Smooth muscle cell (in vitro differentiated cells): ENCODE data around the gene DUSP2. TPM values are rescaled to one million over a fixed set of nuclear protein-coding genes. Genes with fewer than 3 reads are reported as not detected.

Experiments used
- DNase-seq: peaks from one replicate; lab custom pipeline; 2025; ENCODE audit not compliant: unreplicated experiment; lab: John Stamatoyannopoulos, UW
- H2AFZ ChIP-seq: fragments of 200-600 bp; sonication (generic); 2 replicates; pipeline ENCODE4 v1.6.0; 2016; ENCODE audit warnings: antibody characterized with exemption, low read depth, mild to moderate bottlenecking
- H3F3A ChIP-seq: fragments of 200-600 bp; sonication (generic); 2 replicates; pipeline ENCODE4 v1.6.0; 2017; ENCODE audit warnings: antibody characterized with exemption, low read depth
- H3K27ac ChIP-seq: fragments of 200-600 bp; sonication (generic); 2 replicates; pipeline ENCODE4 v1.5.1; 2016; ENCODE audit warnings: low read depth, mild to moderate bottlenecking
- H3K27me3 ChIP-seq: fragments of 200-600 bp; sonication (generic); 2 replicates; pipeline ENCODE4 v1.6.1; 2016; ENCODE audit warnings: low read depth, mild to moderate bottlenecking
- H3K36me3 ChIP-seq: fragments of 200-600 bp; sonication (generic); 2 replicates; pipeline ENCODE4 v1.5.1; 2016; ENCODE audit warnings: low read depth
- H3K4me1 ChIP-seq: fragments of 200-600 bp; sonication (generic); 2 replicates; pipeline ENCODE4 v1.5.1; 2016; ENCODE audit warnings: low read depth
- H3K4me2 ChIP-seq: fragments of 200-600 bp; sonication (generic); 2 replicates; pipeline ENCODE4 v1.6.0; 2016; ENCODE audit warnings: mild to moderate bottlenecking
- H3K4me3 ChIP-seq: fragments of 200-600 bp; sonication (generic); 2 replicates; pipeline ENCODE4 v1.5.1; 2016; ENCODE audit warnings: mild to moderate bottlenecking
- H3K79me2 ChIP-seq: fragments of 200-600 bp; sonication (generic); 2 replicates; pipeline ENCODE4 v1.6.0; 2016; ENCODE audit warnings: low read depth, mild to moderate bottlenecking
- H3K9ac ChIP-seq: fragments of 200-600 bp; sonication (generic); 2 replicates; pipeline ENCODE4 v1.6.0; 2016; ENCODE audit warnings: low read depth
- H3K9me3 ChIP-seq: fragments of 200-600 bp; sonication (generic); replicated peaks from 2 replicates; pipeline ENCODE4 v1.5.1; 2016; ENCODE audit warnings: low read depth
- H4K20me1 ChIP-seq: fragments of 200-600 bp; sonication (generic); 2 replicates; pipeline ENCODE4 v1.6.0; 2016; ENCODE audit warnings: low read depth
- WGBS: methylation state at CpG from one replicate; pipeline ENCODE4 v1.1.7; 2016; ENCODE audit warnings: low lambda C conversion rate; 5-methylcytosine and 5-hydroxymethylcytosine counted together
- polyA plus RNA-seq: library from polyadenylated mRNA; unstranded; fragments of >200 nt; fragmentation: Nextera tagmentation; extraction: Ambion mirVana; gene quantifications from 2 replicates; pipeline ENCODE4 v1.2.1, GENCODE V29; 2016
- total RNA-seq: library from RNA; depleted of rRNA; stranded (reverse); fragments of >200 nt; gene quantifications from 2 replicates; pipeline ENCODE4 v1.2.3, GENCODE V29; 2014
- TF ChIP-seq, protein P1 (sequence below): fragments of 200-600 bp; sonication (generic); IDR thresholded peaks from 2 replicates; pipeline ENCODE4 v1.5.1; 2017; ENCODE audit warnings: borderline replicate concordance, mild to moderate bottlenecking, antibody characterized with exemption; ENCODE audit not compliant: insufficient read depth, poor library complexity, severe bottlenecking

Gene DUSP2
- total and polyA plus RNA-seq, 2 experiments from 2014 or later, result 55.3 to 89.3 TPM

DNA sequence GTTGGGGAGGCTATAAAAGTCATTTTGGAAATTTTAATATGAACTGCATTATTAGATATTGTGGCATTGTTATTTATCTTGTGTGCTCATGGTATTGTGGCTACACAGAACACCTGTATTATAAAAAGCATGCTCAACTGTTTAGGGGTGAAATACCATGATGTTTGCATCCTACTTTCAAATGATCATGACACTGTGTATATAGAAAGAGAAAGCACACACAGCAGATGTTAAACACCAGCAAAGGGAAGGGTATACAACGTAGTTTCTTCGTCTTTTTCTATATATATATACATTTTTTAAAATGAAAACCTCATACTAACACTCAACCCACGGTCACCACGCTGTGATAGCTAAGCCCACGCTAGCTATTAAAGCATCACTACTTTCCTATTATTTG, 36.3 kb upstream of the DUSP2 start:
- Histone ChIP-seq H3K79me2 (no peaks in the 10 kb centered on the region), H3K36me3 (peaks cover 6% of the 10 kb centered on the region), H4K20me1 (no peaks in the 10 kb centered on the region), H3F3A (no peaks in the 10 kb centered on the region), H2AFZ (no peak overlapping the region), H3K9ac (no peak overlapping the region), H3K4me1 (no peaks in the 10 kb centered on the region), H3K27ac (no peak overlapping the region), H3K9me3 (no peaks in the 10 kb centered on the region), H3K4me2 (no peak overlapping the region), H3K27me3 (no peaks in the 10 kb centered on the region), H3K4me3 (no peak overlapping the region)
- TF ChIP-seq, protein P1, sequence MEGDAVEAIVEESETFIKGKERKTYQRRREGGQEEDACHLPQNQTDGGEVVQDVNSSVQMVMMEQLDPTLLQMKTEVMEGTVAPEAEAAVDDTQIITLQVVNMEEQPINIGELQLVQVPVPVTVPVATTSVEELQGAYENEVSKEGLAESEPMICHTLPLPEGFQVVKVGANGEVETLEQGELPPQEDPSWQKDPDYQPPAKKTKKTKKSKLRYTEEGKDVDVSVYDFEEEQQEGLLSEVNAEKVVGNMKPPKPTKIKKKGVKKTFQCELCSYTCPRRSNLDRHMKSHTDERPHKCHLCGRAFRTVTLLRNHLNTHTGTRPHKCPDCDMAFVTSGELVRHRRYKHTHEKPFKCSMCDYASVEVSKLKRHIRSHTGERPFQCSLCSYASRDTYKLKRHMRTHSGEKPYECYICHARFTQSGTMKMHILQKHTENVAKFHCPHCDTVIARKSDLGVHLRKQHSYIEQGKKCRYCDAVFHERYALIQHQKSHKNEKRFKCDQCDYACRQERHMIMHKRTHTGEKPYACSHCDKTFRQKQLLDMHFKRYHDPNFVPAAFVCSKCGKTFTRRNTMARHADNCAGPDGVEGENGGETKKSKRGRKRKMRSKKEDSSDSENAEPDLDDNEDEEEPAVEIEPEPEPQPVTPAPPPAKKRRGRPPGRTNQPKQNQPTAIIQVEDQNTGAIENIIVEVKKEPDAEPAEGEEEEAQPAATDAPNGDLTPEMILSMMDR, result no peak
- WGBS, result 96% methylated on average over 5 of the region's 5 CpGs
- no peak for DNase-seq

DNA sequence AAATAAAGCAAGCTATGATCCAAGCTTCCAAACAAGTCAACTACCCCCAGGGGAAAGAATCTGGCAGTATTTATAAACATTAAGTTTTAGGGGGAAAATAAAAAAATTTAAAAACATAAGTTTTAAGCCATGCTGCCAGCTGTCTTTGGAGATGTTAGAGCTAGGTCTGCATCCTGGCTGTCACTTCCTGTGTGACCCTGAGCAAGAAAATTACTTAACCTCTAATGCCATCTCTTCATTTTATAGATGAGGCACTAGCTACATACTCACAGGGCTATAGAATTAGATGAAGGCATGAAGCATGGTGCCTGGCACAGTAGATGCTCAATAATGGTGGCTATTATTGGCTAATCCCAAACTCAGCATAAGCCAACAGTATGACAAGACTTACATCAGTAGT, 35.3 kb upstream of the DUSP2 start:
- no peak overlapping the region for H3K9ac ChIP-seq
- no peak for DNase-seq
- no peaks in the 10 kb centered on the region for H3K79me2 ChIP-seq
- no peak overlapping the region for H3K4me3 ChIP-seq
- no peak overlapping the region for H2AFZ ChIP-seq
- H3K4me2 ChIP-seq, result no peak overlapping the region
- H3K27ac ChIP-seq, result no peak overlapping the region
- H3K27me3 ChIP-seq, result no peaks in the 10 kb centered on the region
- H4K20me1 ChIP-seq, result no peaks in the 10 kb centered on the region
- no peaks in the 10 kb centered on the region for H3K9me3 ChIP-seq
- no peaks in the 10 kb centered on the region for H3K36me3 ChIP-seq
- no peaks in the 10 kb centered on the region for H3K4me1 ChIP-seq
- TF ChIP-seq, protein P1, result no peak
- no peaks in the 10 kb centered on the region for H3F3A ChIP-seq

GRCh38 chr2:96180002-96180401, 34.8 kb upstream of the DUSP2 start:
- Histone ChIP-seq H3K9ac (no peak overlapping the region), H3K36me3 (no peaks in the 10 kb centered on the region), H3K4me3 (no peak overlapping the region), H3K4me1 (no peaks in the 10 kb centered on the region), H3K4me2 (no peak overlapping the region), H3F3A (no peaks in the 10 kb centered on the region), H3K27me3 (no peaks in the 10 kb centered on the region), H3K27ac (no peak overlapping the region), H3K9me3 (no peaks in the 10 kb centered on the region), H4K20me1 (no peaks in the 10 kb centered on the region), H2AFZ (no peak overlapping the region), H3K79me2 (no peaks in the 10 kb centered on the region)
- DNase-seq, result no peak
- TF ChIP-seq, protein P1, result no peak
- 100% methylated on average over 1 of the region's 1 CpG for WGBS

DNA sequence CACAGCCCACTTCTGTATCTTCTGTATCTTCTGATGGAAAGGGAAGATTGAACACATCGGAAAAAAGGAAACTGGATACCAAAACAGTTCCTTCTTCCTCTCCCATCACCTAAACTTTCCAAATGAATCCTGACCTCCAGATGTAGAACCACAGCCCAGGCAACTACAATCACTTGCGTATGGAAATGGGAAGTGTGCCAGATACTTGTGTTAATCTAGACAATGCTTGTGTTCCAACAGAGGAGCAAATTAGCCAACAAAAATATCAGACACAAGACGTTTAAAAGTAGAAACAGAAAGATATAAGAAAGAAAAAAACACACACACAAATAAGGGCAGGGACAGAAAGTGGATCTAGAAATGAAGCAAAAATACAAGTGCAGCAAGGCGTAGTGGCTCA, 31.4 kb upstream of the DUSP2 start:
- Histone ChIP-seq H3K9ac (no peak overlapping the region), H3K79me2 (no peaks in the 10 kb centered on the region), H3K4me2 (no peak overlapping the region), H3K36me3 (no peaks in the 10 kb centered on the region), H3K27ac (no peak overlapping the region), H3K9me3 (no peaks in the 10 kb centered on the region), H3K27me3 (no peaks in the 10 kb centered on the region), H4K20me1 (no peaks in the 10 kb centered on the region), H3K4me1 (no peaks in the 10 kb centered on the region), H3F3A (no peaks in the 10 kb centered on the region), H2AFZ (no peak overlapping the region), H3K4me3 (no peak overlapping the region)
- TF ChIP-seq, protein P1, result no peak
- no peak for DNase-seq
- WGBS, result 88% methylated on average over 4 of the region's 4 CpGs
